HCT116 (cell line): ENCODE measurements around the gene SCN7A. TPM values are rescaled to one million over a fixed set of nuclear protein-coding genes. Genes with fewer than 3 reads are reported as not detected.

Experiments used
- ATAC-seq: fragments of 200-7000 bp; cut with Tn5 transposase; 2 replicates; pipeline ENCODE4 v1.9.1; 2020; ENCODE audit warnings: mild to moderate bottlenecking, moderate library complexity
- BruUV-seq: library from RNA; stranded (reverse); fragments of 400-500 nt; replicated peaks from 2 replicates; lab custom pipeline; 2021; lab: Mats Ljungman, UMichigan
- CTCF ChIA-PET: fragments of 300-600 bp; sonication (Branson Sonifier 250); formaldehyde crosslinking; loops from one replicate; lab custom pipeline; 2021; ENCODE audit warnings: antibody characterized with exemption; lab: Charles Lee
- POLR2A ChIA-PET: fragments of 300-600, 350-600 bp; sonication (Branson Sonifier 250); formaldehyde crosslinking; loops from one replicate; lab custom pipeline; 2021; ENCODE audit warnings: antibody characterized with exemption; lab: Charles Lee
- RAD21 ChIA-PET, 2 experiments: fragments of 300-600 bp; sonication (Branson Sonifier 250); formaldehyde crosslinking; loops; one replicate each; lab custom pipeline; 2023; ENCODE audit warnings: low total read pairs in 2 of 2; ENCODE audit not compliant: uncharacterized antibody in 2 of 2, unreplicated experiment in 2 of 2, low non-redundant PET in 1 of 2; lab: Charles Lee
- DNase-seq: peaks from one replicate; pipeline ENCODE4 v3.0.0-alpha.2; 2010; ENCODE audit warnings: low read depth, low spot score
- H2AFZ ChIP-seq: fragments of 200-600 bp; shearing (Covaris generic), sonication (generic); 2 replicates; pipeline ENCODE4 v1.6.1; 2017; ENCODE audit warnings: low read depth, mixed run types, mixed read lengths, antibody characterized with exemption, low read length; ENCODE audit not compliant: poor library complexity, severe bottlenecking
- H3K27ac ChIP-seq: 2 replicates; pipeline ENCODE4 v1.5.1; 2012; ENCODE audit warnings: low read depth, low read length
- H3K27me3 ChIP-seq: fragments of 200-600 bp; sonication (generic); 2 replicates; pipeline ENCODE4 v1.6.1; 2016; ENCODE audit warnings: mixed run types, low read length, mixed read lengths; ENCODE audit not compliant: insufficient read depth
- H3K36me3 ChIP-seq, 2 experiments: fragments of 200-500 bp in 1 of 2; fragments of 200-600 bp in 1 of 2; sonication (Bioruptor generic) in 1 of 2; sonication (generic) in 1 of 2; 2 replicates each; pipeline versions ENCODE4 v1.5.1 to v1.6.1; 2014 to 2016; ENCODE audit warnings: low read length in 2 of 2, inconsistent platforms in 1 of 2, mixed read lengths in 1 of 2, mixed run types in 1 of 2; ENCODE audit not compliant: insufficient read depth in 2 of 2, control insufficient read depth in 1 of 2
- H3K4me1 ChIP-seq, 2 experiments: fragments of 200-600 bp in 1 of 2; sonication (generic) in 1 of 2; 2 replicates each; pipeline versions ENCODE4 v1.5.1 to v1.6.1; 2012 to 2017; ENCODE audit warnings: low read length in 2 of 2, inconsistent platforms in 1 of 2, mild to moderate bottlenecking in 1 of 2, mixed read lengths in 1 of 2, mixed run types in 1 of 2, moderate library complexity in 1 of 2; ENCODE audit not compliant: insufficient read depth in 2 of 2, control insufficient read depth in 1 of 2
- H3K4me2 ChIP-seq: fragments of 200-600 bp; sonication (generic); 2 replicates; pipeline ENCODE4 v1.6.1; 2017; ENCODE audit warnings: mixed run types, low read length, mixed read lengths
- H3K4me3 ChIP-seq, 2 experiments: fragments of 200-600 bp in 1 of 2; sonication (generic) in 1 of 2; replicated peaks in 1 of 2; 2 replicates each; pipeline ENCODE4 v1.5.1; 2011 to 2016; ENCODE audit warnings: low read length in 2 of 2, control low read depth in 1 of 2, low read depth in 1 of 2, mild to moderate bottlenecking in 1 of 2, mixed read lengths in 1 of 2, mixed run types in 1 of 2
- H3K79me2 ChIP-seq: fragments of 200-600 bp; sonication (generic); 2 replicates; pipeline ENCODE4 v1.6.1; 2017; ENCODE audit warnings: mild to moderate bottlenecking, mixed run types, low read length, moderate library complexity, mixed read lengths; ENCODE audit not compliant: insufficient read depth
- H3K9ac ChIP-seq: fragments of 200-600 bp; sonication (generic); 2 replicates; pipeline ENCODE4 v1.6.1; 2016; ENCODE audit warnings: low read length, mixed read lengths
- H3K9me2 ChIP-seq: fragments of 200-600 bp; sonication (generic), shearing (Covaris generic); 2 replicates; pipeline ENCODE4 v1.6.1; 2017; ENCODE audit warnings: mixed run types, mild to moderate bottlenecking, moderate library complexity; ENCODE audit not compliant: insufficient read depth
- H3K9me3 ChIP-seq, 2 experiments: fragments of 200-500 bp in 1 of 2; fragments of 200-600 bp in 1 of 2; sonication (Bioruptor generic) in 1 of 2; sonication (generic) in 1 of 2; 2 replicates each; pipeline ENCODE4 v1.6.1; 2014 to 2017; ENCODE audit warnings: low read length in 2 of 2, mixed read lengths in 2 of 2, inconsistent platforms in 1 of 2, low read depth in 1 of 2, mild to moderate bottlenecking in 1 of 2, mixed run types in 1 of 2, moderate library complexity in 1 of 2; ENCODE audit not compliant: control insufficient read depth in 1 of 2, insufficient read depth in 1 of 2
- H4K20me1 ChIP-seq: fragments of 200-600 bp; sonication (generic), shearing (Covaris generic); 2 replicates; pipeline ENCODE4 v1.6.1; 2017; ENCODE audit warnings: mixed run types, mild to moderate bottlenecking, moderate library complexity; ENCODE audit not compliant: insufficient read depth
- ATF3 ChIP-seq: IDR thresholded peaks from 2 replicates; pipeline ENCODE4 v1.6.1; 2012
- CEBPB ChIP-seq: IDR thresholded peaks from 2 replicates; pipeline ENCODE4 v1.6.1; 2012; ENCODE audit warnings: low read depth
- EGR1 ChIP-seq: IDR thresholded peaks from 2 replicates; pipeline ENCODE4 v1.6.1; 2012; ENCODE audit warnings: low read depth
- MAX ChIP-seq: IDR thresholded peaks from 2 replicates; pipeline ENCODE4 v1.6.1; 2012
- SRF ChIP-seq: IDR thresholded peaks from 2 replicates; pipeline ENCODE4 v1.6.1; 2012; ENCODE audit warnings: low read depth
- TCF7L2 ChIP-seq: IDR thresholded peaks from 2 replicates; pipeline ENCODE4 v1.7.0; 2011; ENCODE audit warnings: borderline replicate concordance, inconsistent platforms; ENCODE audit not compliant: insufficient read depth, insufficient read length; ENCODE audit errors: extremely low read depth
- YY1 ChIP-seq: IDR thresholded peaks from 2 replicates; pipeline ENCODE4 v1.6.1; 2011; ENCODE audit warnings: low read length, low read depth, moderate library complexity, mild to moderate bottlenecking; ENCODE audit not compliant: insufficient replicate concordance; ENCODE audit errors: extremely low read depth
- ZBTB33 ChIP-seq: IDR thresholded peaks from 2 replicates; pipeline ENCODE4 v1.6.1; 2011; ENCODE audit warnings: mild to moderate bottlenecking, low read length, moderate library complexity; ENCODE audit not compliant: insufficient replicate concordance; ENCODE audit errors: extremely low read depth
- ZFX ChIP-seq: fragments of 450-650 bp; IDR thresholded peaks from 2 replicates; pipeline ENCODE4 v1.6.1; 2017
- ZNF274 ChIP-seq: fragments of 200-500 bp; sonication (Bioruptor generic); IDR thresholded peaks from 2 replicates; pipeline ENCODE4 v1.6.1; 2014; ENCODE audit warnings: mild to moderate bottlenecking, low read depth, low read length, inconsistent platforms
- intact Hi-C: fragments of 100-400 bp; cut with micrococcal nuclease; formaldehyde crosslinking; loops from 2 replicates; pipeline ENCODE4 v1.10.0; 2022
- total RNA-seq: library from RNA; stranded (reverse); gene quantifications from one replicate; pipeline ENCODE4 v1.2.1, GENCODE V29; 2021; ENCODE audit not compliant: unreplicated experiment

The SCN7A gene
- total RNA-seq, 1 experiment from 2014 or later: 0.07 TPM

GRCh38 chr2:166373951-166374350 is 120.1 kb downstream of the SCN7A start:
- no peaks in the 10 kb centered on the region for H3K36me3 ChIP-seq
- intact Hi-C loops: no loop called here
- POLR2A ChIA-PET: no interaction called here

GRCh38 chr2:166373539-166373938 is 120.5 kb downstream of the SCN7A start:
- no peak overlapping the region for H3K4me2 ChIP-seq
- no peak overlapping the region for H2AFZ ChIP-seq
- H3K4me3 ChIP-seq: no peak overlapping the region
- H3K79me2 ChIP-seq: no peaks in the 10 kb centered on the region
- no peaks in the 10 kb centered on the region for H3K36me3 ChIP-seq
- no peaks in the 10 kb centered on the region for H3K9me3 ChIP-seq
- peaks cover 25% of the 10 kb centered on the region for H3K27me3 ChIP-seq
- POLR2A ChIA-PET: no interaction called here
- RAD21 ChIA-PET: no interaction called here
- CTCF ChIA-PET: no interaction called here
- H3K27ac ChIP-seq: no peak overlapping the region
- H4K20me1 ChIP-seq: no peaks in the 10 kb centered on the region
- H3K9ac ChIP-seq: no peak overlapping the region
- H3K4me1 ChIP-seq: peaks cover 0 to 12% of the 10 kb centered on the region in 2 experiments; a peak in 2 of 4 replicates
- DNase-seq (no peak), ATAC-seq (no peak)
- no peaks in the 10 kb centered on the region for H3K9me2 ChIP-seq
- intact Hi-C loops: no loop called here
- BruUV-seq: no TSS peak
- TF ChIP-seq EGR1 (no peak), ZFX (no peak), YY1 (no peak), CEBPB (no peak), ZNF274 (no peak), MAX (no peak), ZBTB33 (no peak), ATF3 (no peak)

More at GRCh38 chr2:166373951-166374350, 120.1 kb downstream of the SCN7A start:
- Histone ChIP-seq H3K4me3 (no peak overlapping the region), H2AFZ (no peak overlapping the region), H4K20me1 (no peaks in the 10 kb centered on the region), H3K9me2 (no peaks in the 10 kb centered on the region), H3K27me3 (peaks cover 29% of the 10 kb centered on the region), H3K9me3 (no peaks in the 10 kb centered on the region), H3K79me2 (no peaks in the 10 kb centered on the region), H3K4me1 (peaks cover 0 to 12% of the 10 kb centered on the region in 2 experiments; a peak in 2 of 4 replicates), H3K9ac (no peak overlapping the region), H3K4me2 (no peak overlapping the region), H3K27ac (no peak overlapping the region)
- RAD21 ChIA-PET: no interaction called here
- ATAC-seq: no peak
- BruUV-seq: no TSS peak
- CTCF ChIA-PET: interaction anchor here (1.3 kb wide), 1 partner anchor 13 kb away, joined by 4 read pairs; no protein-coding TSS in a partner anchor
- no peak for TF ChIP-seq SRF
- no peak for TF ChIP-seq ZBTB33
- no peak for TF ChIP-seq TCF7L2
- TF ChIP-seq ZNF274: no peak
- DNase-seq: no peak
